Right hindlimb (tissue), 1 donor: ENCODE results near the gene CDCA3.

Source experiments
- DNase-seq: peaks from one replicate; pipeline ENCODE4 v3.0.0-alpha.2; 2018

CDCA3 gene

GRCh38 chr12:6852651-6853354 is 1.7 kb upstream of the CDCA3 start:
- peak; percentile 66 for DNase-seq

DNA sequence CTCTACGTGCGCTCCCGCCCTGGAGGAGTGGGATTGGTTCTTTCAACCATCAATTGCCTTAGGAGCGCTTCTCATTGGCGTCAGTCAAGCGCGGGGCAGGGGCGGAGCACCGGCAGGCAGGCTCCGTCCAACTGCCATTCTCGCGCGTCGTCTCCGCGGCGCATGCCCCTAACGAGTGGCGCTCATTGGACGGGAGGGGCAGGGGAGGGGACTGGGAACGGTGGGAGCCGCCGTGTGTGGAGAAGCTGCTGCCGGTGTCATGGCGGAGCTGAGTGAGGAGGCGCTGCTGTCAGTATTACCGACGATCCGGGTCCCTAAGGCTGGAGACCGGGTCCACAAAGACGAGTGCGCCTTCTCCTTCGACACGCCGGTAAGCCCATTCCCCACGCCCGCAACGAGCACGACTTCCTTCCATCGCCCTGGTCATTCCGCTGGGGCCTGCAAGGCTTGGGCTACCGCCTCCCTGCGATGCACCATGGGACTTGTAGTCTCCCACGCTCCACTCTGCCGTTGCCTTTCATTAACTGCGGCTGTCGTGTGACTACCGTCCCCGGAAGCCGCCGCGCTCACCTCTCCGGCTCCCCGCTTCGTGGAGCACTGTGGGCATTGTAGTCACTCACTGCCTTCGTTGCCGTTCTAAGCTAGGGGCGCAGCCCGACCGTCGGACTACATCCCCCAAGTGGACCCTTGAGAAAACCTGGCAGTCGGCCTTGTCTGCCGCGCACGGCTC is 1.0 kb upstream of the CDCA3 start, which contains the start of gene USP5:
TSS of gene USP5 (plus strand) at position 230 of the 730 bp plus-strand sequence. CDS start at position 260, 30 bp downstream.
- peak; percentile 100 for DNase-seq

- DNase-seq: no peak
Measured at GRCh38 chr12:6850796-6851152, 312 bp downstream of the CDCA3 start.

DNA sequence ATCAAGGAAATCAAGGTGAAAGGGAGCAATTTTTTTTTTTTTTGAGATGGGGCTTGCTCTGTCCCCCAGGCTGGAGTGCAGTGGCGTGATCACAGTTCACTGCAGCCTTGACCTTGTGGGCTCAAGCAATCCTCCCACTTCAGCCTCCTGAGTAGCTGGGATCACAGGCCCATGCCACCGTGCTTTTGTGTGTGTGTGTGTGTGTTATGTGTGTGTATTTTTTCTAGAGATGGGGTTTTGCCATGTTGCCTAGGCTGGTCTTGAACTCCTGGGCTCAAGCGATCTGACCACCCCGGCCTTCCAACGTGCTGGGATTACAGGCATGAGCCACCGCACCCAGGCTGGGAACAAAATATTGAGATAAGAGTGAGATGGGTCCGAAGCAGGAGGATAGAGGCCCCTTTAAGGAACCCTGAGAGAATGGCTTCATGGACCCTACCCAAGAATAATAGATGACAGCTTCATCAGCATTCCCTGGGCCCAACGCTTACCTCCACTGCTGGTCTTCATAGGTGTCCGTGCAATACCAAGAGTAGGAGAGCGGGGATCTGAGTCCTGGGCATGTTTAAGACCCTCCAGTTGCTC is 1.0 kb downstream of the CDCA3 start:
- no peak for DNase-seq

DNA sequence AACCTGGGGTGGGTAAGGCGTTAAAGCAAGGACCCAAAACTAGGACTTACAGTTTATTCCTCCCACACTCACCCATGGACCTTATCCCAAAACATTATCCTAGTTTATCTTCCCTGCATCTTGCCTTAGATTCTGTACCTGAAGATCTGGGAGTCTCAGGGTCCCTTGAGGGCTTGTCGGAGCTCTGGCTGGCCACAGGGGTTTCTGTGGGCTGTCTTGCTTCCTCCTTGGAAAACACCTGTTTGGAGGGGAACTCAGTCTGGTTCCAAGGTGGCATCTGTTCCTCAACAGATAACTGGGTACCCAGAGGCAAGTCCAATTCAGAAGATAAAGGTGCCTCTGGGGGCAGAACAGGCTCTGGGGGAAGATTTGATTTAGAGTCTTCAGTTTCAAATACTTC is 1.7 kb downstream of the CDCA3 start:
- DNase-seq: no peak

DNA sequence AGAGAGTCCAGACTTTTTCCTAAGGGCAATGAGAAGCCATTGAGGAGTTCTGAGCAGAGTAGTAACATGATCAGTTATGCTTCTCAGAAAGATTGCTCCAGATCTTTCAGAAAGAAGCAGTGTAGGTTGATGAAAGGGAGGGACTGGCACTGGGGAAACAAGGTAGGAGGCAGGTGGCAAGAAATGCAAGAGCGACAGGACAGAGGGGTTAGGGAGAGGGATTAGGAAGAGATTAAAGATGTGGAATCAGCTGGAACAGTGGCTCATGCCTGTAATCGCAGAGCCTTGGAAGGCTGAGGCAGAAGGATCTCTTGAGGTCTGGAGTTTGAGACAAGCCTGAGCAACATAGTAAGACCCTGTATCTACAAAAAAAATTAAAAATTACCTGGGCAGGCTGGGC is 3.4 kb downstream of the CDCA3 start:
- DNase-seq: no peak

- no peak for DNase-seq
Measured at GRCh38 chr12:6846316-6846869, 4.7 kb downstream of the CDCA3 start.

DNA sequence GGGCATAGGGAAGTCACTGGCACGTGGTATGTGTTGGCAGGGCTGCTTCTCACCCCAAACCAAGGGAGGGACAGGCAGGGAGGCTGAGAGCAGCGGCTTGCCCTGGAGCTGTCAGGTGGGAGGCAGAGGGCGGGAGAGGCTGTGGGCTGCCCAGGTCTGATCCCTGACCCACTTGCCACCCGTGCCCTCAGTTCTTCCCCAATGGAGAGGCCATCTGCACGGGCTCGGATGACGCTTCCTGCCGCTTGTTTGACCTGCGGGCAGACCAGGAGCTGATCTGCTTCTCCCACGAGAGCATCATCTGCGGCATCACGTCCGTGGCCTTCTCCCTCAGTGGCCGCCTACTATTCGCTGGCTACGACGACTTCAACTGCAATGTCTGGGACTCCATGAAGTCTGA is 5.7 kb downstream of the CDCA3 start:
- no peak for DNase-seq

DNA sequence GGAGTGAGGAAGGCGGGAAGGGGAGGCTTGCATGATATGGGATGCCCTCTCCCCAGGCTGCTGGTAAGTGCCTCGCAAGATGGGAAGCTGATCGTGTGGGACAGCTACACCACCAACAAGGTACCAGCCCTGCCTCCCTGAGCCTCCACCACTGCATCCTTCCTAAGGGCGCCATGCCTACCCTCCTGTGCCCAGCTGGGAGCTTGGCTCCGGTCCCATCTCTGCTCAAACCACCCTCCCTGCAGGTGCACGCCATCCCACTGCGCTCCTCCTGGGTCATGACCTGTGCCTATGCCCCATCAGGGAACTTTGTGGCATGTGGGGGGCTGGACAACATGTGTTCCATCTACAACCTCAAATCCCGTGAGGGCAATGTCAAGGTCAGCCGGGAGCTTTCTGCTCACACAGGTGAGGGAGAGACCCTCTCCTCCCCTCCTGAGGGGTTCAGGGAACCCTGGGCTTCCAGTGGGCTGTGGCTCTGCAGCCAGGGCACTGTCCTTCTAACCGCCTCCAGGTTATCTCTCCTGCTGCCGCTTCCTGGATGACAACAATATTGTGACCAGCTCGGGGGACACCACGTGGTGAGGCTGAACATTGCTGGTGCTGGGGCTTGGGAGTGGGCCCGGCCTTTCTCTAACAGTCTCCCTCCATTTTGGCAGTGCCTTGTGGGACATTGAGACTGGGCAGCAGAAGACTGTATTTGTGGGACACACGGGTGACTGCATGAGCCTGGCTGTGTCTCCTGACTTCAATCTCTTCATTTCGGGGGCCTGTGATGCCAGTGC is 7.8 kb downstream of the CDCA3 start:
- DNase-seq: no peak

DNA sequence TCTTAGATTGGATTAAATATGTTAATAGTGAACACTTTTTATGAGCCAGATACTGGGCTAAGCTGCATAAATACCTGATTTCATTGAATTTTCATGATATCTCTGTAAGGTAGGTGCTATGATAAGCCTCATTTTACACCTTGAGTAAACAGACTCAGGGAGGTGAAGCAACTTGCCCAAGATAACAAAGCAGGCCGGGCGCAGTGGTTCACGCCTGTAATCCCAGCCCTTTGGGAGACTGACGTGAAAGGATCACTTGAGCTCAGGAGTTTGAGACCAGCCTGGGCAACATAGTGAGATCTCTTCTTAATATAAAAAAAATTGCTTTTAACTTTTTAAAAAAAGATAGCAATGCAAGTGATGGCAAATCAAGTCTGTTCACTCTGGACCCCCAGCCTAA is 9.0 kb downstream of the CDCA3 start:
- DNase-seq: no peak

DNA sequence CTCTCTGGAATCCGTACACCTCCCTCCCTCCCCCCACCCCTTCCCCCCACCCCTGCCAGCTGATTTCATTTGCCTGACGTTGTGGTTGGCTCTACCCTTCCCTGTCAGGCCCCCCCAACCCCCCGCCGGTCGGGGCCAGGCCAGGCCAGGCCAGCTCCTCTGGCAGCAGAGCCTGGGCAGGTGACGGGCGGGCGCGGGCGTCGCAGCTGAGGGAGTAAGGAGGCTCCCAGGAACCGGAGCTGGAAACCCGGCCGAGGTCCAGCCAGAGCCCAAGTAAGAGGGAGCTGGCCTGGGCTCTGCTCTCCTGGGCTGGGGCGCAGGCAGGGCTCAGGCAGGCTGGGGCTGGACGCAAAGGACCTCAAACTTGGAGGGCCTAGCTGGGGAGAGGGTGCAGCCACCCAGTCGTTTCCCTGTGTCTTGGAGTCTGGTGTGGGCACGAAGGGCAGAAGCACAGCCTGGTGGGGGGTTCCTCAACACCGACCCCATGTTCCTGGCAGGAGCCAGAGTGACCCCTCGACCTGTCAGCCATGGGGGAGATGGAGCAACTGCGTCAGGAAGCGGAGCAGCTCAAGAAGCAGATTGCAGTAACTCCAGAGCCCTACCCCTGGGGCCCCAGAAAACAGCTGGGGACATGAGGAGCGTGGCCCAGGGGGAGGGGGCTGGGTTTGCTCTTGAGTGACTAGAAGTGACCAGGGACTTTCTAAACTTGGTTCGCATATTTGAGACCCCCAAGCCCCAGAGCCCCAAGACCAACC is 10.1 kb downstream of the CDCA3 start, which contains the start of gene GNB3:
TSS of gene GNB3 (plus strand) at position 165 of the 755 bp plus-strand sequence. CDS start at position 528, 363 bp downstream.
- DNase-seq: no peak

DNA sequence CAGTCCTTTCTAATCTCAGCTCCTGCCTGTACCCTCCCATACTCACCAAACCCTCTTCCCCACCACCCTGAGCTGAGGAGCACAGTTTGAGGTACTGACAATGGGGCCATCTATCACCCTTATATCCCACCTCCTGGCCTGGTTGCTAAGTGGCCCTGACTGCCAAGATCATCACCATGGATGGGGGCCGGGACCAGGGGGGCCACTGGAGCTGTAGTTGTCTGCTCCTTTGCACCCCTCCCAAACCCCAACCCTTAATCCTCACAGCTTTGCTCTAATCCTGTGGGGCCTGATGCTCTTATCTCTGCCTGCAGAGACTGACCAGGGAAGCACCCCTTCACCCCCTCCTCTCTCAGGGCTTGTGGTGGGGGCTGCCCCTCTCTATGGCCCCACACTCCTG is 10.8 kb downstream of the CDCA3 start:
- DNase-seq: no peak

DNA sequence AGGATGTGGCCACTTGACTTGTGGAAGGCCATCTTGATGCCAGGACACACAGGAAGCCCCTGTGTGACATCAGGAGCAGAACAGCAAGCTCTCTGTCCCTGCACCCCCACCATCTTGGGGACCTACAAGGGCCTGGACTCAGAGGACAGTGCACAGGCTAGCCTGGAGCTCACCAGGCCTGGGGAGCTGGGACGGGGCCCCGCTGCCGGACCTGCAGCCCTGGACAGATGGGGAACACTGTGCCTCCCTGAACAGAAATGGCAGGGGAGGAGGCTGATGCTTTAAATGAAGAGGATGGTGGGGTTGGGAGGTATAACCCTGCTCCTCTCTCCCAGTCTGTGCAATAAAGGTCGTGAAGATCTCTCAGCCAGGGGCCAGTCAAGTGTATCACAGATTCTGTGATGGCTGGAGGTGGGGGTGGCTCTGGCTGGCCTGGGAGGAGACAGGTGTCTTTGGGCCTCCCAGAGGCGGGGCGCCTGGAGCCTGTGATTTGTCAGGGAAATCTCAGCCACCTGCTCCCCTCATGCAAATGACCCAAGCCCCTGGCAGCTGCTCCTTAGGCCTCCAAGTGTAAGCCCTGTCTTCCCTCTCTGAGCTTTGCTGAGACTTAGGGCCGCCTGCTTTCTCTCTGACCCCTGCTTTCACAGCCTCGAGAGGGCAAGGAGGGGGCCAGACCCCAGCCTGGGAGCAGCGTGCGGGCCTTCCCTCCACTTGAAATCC is 11.4 kb downstream of the CDCA3 start:
- DNase-seq: peak; percentile 69

- DNase-seq: no peak
Measured at GRCh38 chr12:6838854-6839253, 12.2 kb downstream of the CDCA3 start.

DNA sequence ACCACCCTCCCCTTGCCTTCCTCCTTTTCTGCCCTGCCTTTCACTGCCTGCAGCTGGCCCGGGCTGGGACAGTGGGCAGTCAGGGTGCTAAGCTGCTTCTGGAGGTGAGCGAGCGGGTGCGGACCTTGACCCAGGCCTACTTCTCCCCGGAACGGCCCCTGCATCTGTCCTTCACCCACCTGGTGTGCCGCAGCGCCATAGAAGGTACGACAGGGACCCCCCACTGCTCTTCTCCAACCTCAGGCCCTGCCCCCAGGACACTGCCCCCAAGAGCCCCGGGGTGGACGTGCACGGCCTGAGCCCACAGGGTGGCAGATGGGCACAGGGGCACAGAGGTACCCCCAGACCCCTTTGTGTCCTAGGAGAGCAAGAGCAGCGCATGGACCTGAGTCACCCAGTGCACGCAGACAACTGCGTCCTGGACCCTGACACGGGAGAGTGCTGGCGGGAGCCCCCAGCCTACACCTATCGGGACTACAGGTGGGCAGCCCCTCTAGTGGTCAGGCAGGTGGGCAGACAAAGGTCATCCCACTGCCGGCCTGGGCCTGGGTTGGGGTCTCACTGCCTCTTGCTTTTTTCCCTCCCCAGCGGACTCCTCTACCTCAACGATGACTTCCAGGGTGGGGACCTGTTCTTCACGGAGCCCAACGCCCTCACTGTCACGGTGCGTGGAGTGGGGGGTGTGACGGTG is 13.6 kb downstream of the CDCA3 start:
- DNase-seq: no peak

DNA sequence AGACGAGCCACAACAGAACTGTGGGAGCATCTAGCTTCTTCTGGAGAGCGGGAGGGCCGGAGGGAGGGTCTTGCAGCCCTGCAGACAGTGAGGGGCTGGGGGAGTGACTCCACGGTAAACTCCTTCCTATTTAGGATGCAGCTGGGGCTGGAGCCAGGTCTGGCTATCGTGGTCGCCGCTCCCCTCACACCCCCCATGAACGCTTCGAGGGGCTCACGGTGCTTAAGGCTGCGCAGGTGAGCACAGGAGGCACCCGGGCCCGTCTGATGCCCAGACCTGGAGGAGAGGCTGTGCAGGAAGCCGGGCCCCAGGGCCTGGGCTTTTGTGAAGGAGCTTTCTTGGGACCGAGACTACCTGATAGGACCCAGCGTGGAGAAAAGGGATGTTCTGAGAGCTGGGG is 14.2 kb downstream of the CDCA3 start:
- DNase-seq: no peak

- DNase-seq: no peak
Measured at GRCh38 chr12:6834873-6835272, 16.2 kb downstream of the CDCA3 start.

GRCh38 chr12:6834254-6834653 is 16.8 kb downstream of the CDCA3 start:
- DNase-seq: no peak

GRCh38 chr12:6833189-6833890 is 17.7 kb downstream of the CDCA3 start:
- no peak for DNase-seq

GRCh38 chr12:6832125-6832524 is 19.0 kb downstream of the CDCA3 start:
- DNase-seq: no peak
